WTC11 (cell line): ENCODE results near the gene ABLIM2.

Experiments used
- ATF3 ChIP-seq: sonication (generic); formaldehyde crosslinking; conservative IDR thresholded peaks from 2 replicates; pipeline ENCODE4 v1.8.1; 2022; ENCODE audit warnings: mild to moderate bottlenecking, missing genetic modification reagents
- FOXK1 ChIP-seq: sonication (generic); formaldehyde crosslinking; IDR thresholded peaks from 2 replicates; pipeline ENCODE4 v1.8.0; 2022; ENCODE audit warnings: mild to moderate bottlenecking, moderate library complexity, missing genetic modification reagents
- GABPB1 ChIP-seq: sonication (generic); formaldehyde crosslinking; IDR thresholded peaks from 2 replicates; pipeline ENCODE4 v1.8.1; 2023; ENCODE audit warnings: mild to moderate bottlenecking, missing genetic modification reagents
- JUN ChIP-seq: sonication (generic); formaldehyde crosslinking; IDR thresholded peaks from 2 replicates; pipeline ENCODE4 v1.8.0; 2023; ENCODE audit warnings: mild to moderate bottlenecking, missing genetic modification reagents
- NFYB ChIP-seq: sonication (generic); formaldehyde crosslinking; conservative IDR thresholded peaks from 2 replicates; pipeline ENCODE4 v1.8.0; 2022; ENCODE audit warnings: low read depth, missing genetic modification reagents
- NR2C2 ChIP-seq: sonication (generic); formaldehyde crosslinking; IDR thresholded peaks from 2 replicates; pipeline ENCODE4 v1.8.0; 2022; ENCODE audit warnings: mild to moderate bottlenecking, missing genetic modification reagents
- RELA ChIP-seq: sonication (generic); formaldehyde crosslinking; IDR thresholded peaks from 2 replicates; pipeline ENCODE4 v1.8.1; 2022; ENCODE audit warnings: missing genetic modification reagents, mild to moderate bottlenecking, borderline replicate concordance
- SMAD3 ChIP-seq: sonication (generic); formaldehyde crosslinking; IDR thresholded peaks from 2 replicates; pipeline ENCODE4 v1.8.0; 2022; ENCODE audit warnings: missing genetic modification reagents, mild to moderate bottlenecking, borderline replicate concordance
- ZBTB21 ChIP-seq: sonication (generic); formaldehyde crosslinking; IDR thresholded peaks from 2 replicates; pipeline ENCODE4 v1.8.1; 2023; ENCODE audit warnings: mild to moderate bottlenecking, missing genetic modification reagents, borderline replicate concordance
- TF ChIP-seq, protein P1 (sequence below): fragments of 200-600 bp; IDR thresholded peaks from 2 replicates; pipeline ENCODE4 v1.8.0; 2022; ENCODE audit warnings: antibody characterized with exemption
- TF ChIP-seq, protein P2 (sequence below): sonication (generic); formaldehyde crosslinking; IDR thresholded peaks from 2 replicates; pipeline ENCODE4 v1.8.0; 2022; ENCODE audit warnings: mild to moderate bottlenecking, missing genetic modification reagents
- TF ChIP-seq, protein P3 (sequence below): sonication (generic); formaldehyde crosslinking; IDR thresholded peaks from 2 replicates; pipeline ENCODE4 v1.8.0; 2022; ENCODE audit warnings: mild to moderate bottlenecking, missing genetic modification reagents

GRCh38 chr4:8162625-8163024, 4.0 kb upstream of the ABLIM2 start:
- TF ChIP-seq, protein P1, sequence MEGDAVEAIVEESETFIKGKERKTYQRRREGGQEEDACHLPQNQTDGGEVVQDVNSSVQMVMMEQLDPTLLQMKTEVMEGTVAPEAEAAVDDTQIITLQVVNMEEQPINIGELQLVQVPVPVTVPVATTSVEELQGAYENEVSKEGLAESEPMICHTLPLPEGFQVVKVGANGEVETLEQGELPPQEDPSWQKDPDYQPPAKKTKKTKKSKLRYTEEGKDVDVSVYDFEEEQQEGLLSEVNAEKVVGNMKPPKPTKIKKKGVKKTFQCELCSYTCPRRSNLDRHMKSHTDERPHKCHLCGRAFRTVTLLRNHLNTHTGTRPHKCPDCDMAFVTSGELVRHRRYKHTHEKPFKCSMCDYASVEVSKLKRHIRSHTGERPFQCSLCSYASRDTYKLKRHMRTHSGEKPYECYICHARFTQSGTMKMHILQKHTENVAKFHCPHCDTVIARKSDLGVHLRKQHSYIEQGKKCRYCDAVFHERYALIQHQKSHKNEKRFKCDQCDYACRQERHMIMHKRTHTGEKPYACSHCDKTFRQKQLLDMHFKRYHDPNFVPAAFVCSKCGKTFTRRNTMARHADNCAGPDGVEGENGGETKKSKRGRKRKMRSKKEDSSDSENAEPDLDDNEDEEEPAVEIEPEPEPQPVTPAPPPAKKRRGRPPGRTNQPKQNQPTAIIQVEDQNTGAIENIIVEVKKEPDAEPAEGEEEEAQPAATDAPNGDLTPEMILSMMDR, result no peak
- TF ChIP-seq RELA (CRISPR knock-in tag), result no peak
- TF ChIP-seq ZBTB21, result no peak
- no peak for TF ChIP-seq SMAD3 (CRISPR knock-in tag)
- no peak for TF ChIP-seq JUN (CRISPR knock-in tag)
- no peak for TF ChIP-seq GABPB1 (CRISPR knock-in tag)
- TF ChIP-seq, protein P2, sequence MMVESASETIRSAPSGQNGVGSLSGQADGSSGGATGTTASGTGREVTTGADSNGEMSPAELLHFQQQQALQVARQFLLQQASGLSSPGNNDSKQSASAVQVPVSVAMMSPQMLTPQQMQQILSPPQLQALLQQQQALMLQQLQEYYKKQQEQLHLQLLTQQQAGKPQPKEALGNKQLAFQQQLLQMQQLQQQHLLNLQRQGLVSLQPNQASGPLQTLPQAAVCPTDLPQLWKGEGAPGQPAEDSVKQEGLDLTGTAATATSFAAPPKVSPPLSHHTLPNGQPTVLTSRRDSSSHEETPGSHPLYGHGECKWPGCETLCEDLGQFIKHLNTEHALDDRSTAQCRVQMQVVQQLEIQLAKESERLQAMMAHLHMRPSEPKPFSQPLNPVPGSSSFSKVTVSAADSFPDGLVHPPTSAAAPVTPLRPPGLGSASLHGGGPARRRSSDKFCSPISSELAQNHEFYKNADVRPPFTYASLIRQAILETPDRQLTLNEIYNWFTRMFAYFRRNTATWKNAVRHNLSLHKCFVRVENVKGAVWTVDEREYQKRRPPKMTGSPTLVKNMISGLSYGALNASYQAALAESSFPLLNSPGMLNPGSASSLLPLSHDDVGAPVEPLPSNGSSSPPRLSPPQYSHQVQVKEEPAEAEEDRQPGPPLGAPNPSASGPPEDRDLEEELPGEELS (CRISPR knock-in tag), result no peak
- TF ChIP-seq, protein P3, sequence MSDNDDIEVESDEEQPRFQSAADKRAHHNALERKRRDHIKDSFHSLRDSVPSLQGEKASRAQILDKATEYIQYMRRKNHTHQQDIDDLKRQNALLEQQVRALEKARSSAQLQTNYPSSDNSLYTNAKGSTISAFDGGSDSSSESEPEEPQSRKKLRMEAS (CRISPR knock-in tag), result no peak
- TF ChIP-seq ATF3, result no peak
- TF ChIP-seq NFYB (CRISPR knock-in tag), result no peak
- TF ChIP-seq NR2C2 (CRISPR knock-in tag), result no peak
- TF ChIP-seq FOXK1 (CRISPR knock-in tag), result no peak
